ENCODE results near the gene PDZRN3.

PDZRN3 gene

GRCh38 chr3:73442886-73443285 is 181.9 kb downstream of the PDZRN3 start:
- no peak for DNase-seq
- Histone ChIP-seq H3K4me3 (ENCODE audit: low read depth, low read length) (no peak overlapping the region), H3K9me3 (no peaks in the 10 kb centered on the region), H3K4me1 (no peaks in the 10 kb centered on the region), H3K36me3 (no peaks in the 10 kb centered on the region), H3K27me3 (no peaks in the 10 kb centered on the region)
- TF ChIP-seq CTCF (IDR thresholded peaks at IDR 0.05; ENCODE audit: low read depth, low read length): no peak

- DNase-seq: no peak
- no peaks in the 10 kb centered on the region for H3K9me3 ChIP-seq
- H3K27me3 ChIP-seq: no peaks in the 10 kb centered on the region
- TF ChIP-seq CTCF (IDR thresholded peaks at IDR 0.05; ENCODE audit: low read depth, low read length): no peak
- H3K4me1 ChIP-seq: no peaks in the 10 kb centered on the region
- H3K36me3 ChIP-seq: no peaks in the 10 kb centered on the region
- no peak overlapping the region for H3K4me3 ChIP-seq (ENCODE audit: low read depth, low read length)
Measured at GRCh38 chr3:73442152-73442551, 182.6 kb downstream of the PDZRN3 start.

- H3K36me3 ChIP-seq: no peaks in the 10 kb centered on the region
- H3K9me3 ChIP-seq: no peaks in the 10 kb centered on the region
- no peak for DNase-seq
- no peaks in the 10 kb centered on the region for H3K4me1 ChIP-seq
- H3K4me3 ChIP-seq (ENCODE audit: low read depth, low read length): no peak overlapping the region
- no peak for TF ChIP-seq CTCF (IDR thresholded peaks at IDR 0.05; ENCODE audit: low read depth, low read length)
- H3K27me3 ChIP-seq: no peaks in the 10 kb centered on the region
Measured at GRCh38 chr3:73437828-73438227, 186.9 kb downstream of the PDZRN3 start.

GRCh38 chr3:73435055-73435454 is 189.7 kb downstream of the PDZRN3 start:
- H3K36me3 ChIP-seq: no peaks in the 10 kb centered on the region
- H3K27me3 ChIP-seq: no peaks in the 10 kb centered on the region
- no peak for TF ChIP-seq CTCF (IDR thresholded peaks at IDR 0.05; ENCODE audit: low read depth, low read length)
- no peak overlapping the region for H3K4me3 ChIP-seq (ENCODE audit: low read depth, low read length)
- H3K9me3 ChIP-seq: no peaks in the 10 kb centered on the region
- DNase-seq: no peak
- H3K4me1 ChIP-seq: peaks cover 16% of the 10 kb centered on the region

- no peak for DNase-seq
- no peak for TF ChIP-seq CTCF (IDR thresholded peaks at IDR 0.05; ENCODE audit: low read depth, low read length)
Measured at GRCh38 chr3:73433687-73434086, 191.1 kb downstream of the PDZRN3 start.

GRCh38 chr3:73433079-73433478 is 191.7 kb downstream of the PDZRN3 start:
- DNase-seq: no peak
- Histone ChIP-seq H3K27me3 (no peaks in the 10 kb centered on the region), H3K36me3 (no peaks in the 10 kb centered on the region), H3K9me3 (no peaks in the 10 kb centered on the region), H3K4me1 (peaks cover 16% of the 10 kb centered on the region), H3K4me3 (ENCODE audit: low read depth, low read length) (no peak overlapping the region)
- TF ChIP-seq CTCF (IDR thresholded peaks at IDR 0.05; ENCODE audit: low read depth, low read length): no peak

More at GRCh38 chr3:73433687-73434086, 191.1 kb downstream of the PDZRN3 start:
- peaks cover 16% of the 10 kb centered on the region for H3K4me1 ChIP-seq
- H3K27me3 ChIP-seq: no peaks in the 10 kb centered on the region
- no peaks in the 10 kb centered on the region for H3K36me3 ChIP-seq
- H3K9me3 ChIP-seq: no peaks in the 10 kb centered on the region
- H3K4me3 ChIP-seq (ENCODE audit: low read depth, low read length): no peak overlapping the region

Measured in BE2C (cell line).